ENCODE results near the gene SHROOM2. TPM values are rescaled to one million over a fixed set of nuclear protein-coding genes. Genes with fewer than 3 reads are reported as not detected.

Gene SHROOM2
- total and polyA plus RNA-seq, 2 of the 4 experiments (the other 2 are of a cell fraction), result 8.1 to 14.2 TPM

- Histone ChIP-seq H3K27ac (ENCODE audit: insufficient read depth, low read length) (no peak overlapping the region), H3K4me1 (ENCODE audit: control insufficient read depth, insufficient read depth, low read length) (no peaks in the 10 kb centered on the region), H4K20me1 (ENCODE audit: insufficient read depth, low read length) (no peaks in the 10 kb centered on the region), H3K4me2 (ENCODE audit: low read depth, low read length) (no peak overlapping the region), H4K5ac (ENCODE audit: low read depth, low read length) (no peak overlapping the region), H3K14ac (replicated peaks; ENCODE audit: low read depth, low read length) (no peak overlapping the region), H3K9ac (ENCODE audit: low read depth, low read length) (no peak overlapping the region), H3K56ac (ENCODE audit: extremely low read depth, insufficient read depth, low read length) (no peak overlapping the region), H2BK5ac (ENCODE audit: low read depth, low read length, poor library complexity, severe bottlenecking) (no peak overlapping the region), H3K9me1 (ENCODE audit: insufficient read depth, low read length) (no peaks in the 10 kb centered on the region; the same call in 1 of the 2 replicates), H2AK5ac (ENCODE audit: low read depth, low read length) (no peak overlapping the region), H3K9me3 (ENCODE audit: control insufficient read depth, insufficient read depth, low read length) (no peaks in the 10 kb centered on the region; the same call in 1 of the 2 replicates), H3K23ac (ENCODE audit: low read depth, low read length) (no peak overlapping the region), H4K91ac (ENCODE audit: insufficient read depth, low read depth, low read length) (no peak overlapping the region), H3K36me3 (ENCODE audit: control insufficient read depth, insufficient read depth, low read length) (no peaks in the 10 kb centered on the region), H3K4ac (ENCODE audit: low read depth, low read length) (no peak overlapping the region), H2BK20ac (ENCODE audit: low read depth, low read length) (no peak overlapping the region), H3K79me1 (ENCODE audit: low read depth in 1 of 2, low read length in 2 of 2) (no peaks in the 10 kb centered on the region), H3K27me3 (ENCODE audit: control insufficient read depth, insufficient read depth, low read length) (peaks cover 6% of the 10 kb centered on the region; the same call in 1 of the 2 replicates), H3K4me3 (ENCODE audit: insufficient read depth, low read depth, low read length) (no peak overlapping the region), H3K18ac (ENCODE audit: low read depth, low read length) (no peak overlapping the region), H4K8ac (ENCODE audit: low read depth in 2 of 2, low read length in 2 of 2) (no peak overlapping the region), H2AFZ (replicated peaks; ENCODE audit: low read length, poor library complexity) (no peak overlapping the region), H2AK9ac (replicated peaks; ENCODE audit: low read depth, low read length, poor library complexity) (no peak overlapping the region), H2BK120ac (ENCODE audit: low read depth, low read length) (no peak overlapping the region), H2BK15ac (ENCODE audit: low read depth, low read length) (no peak overlapping the region)
- DNase-seq (no peak), ATAC-seq (ENCODE audit: low read depth) (no peak)
- in situ Hi-C loops (cut with MboI; ENCODE audit: low sequenced_read_pairs) (no loop called here), intact Hi-C loops (cut with micrococcal nuclease) (no loop called here), dilution Hi-C loops (cut with HindIII; ENCODE audit: low sequenced_read_pairs, unreplicated experiment) (no loop called here)
- WGBS, 2 experiments (ENCODE audit: extremely low coverage in 2 of 2, insufficient read length in 1 of 2), result 81% methylated on average over 5 of the region's 8 CpGs; no CpG with 5 or more reads in 1 of the 2 experiments
- TF ChIP-seq MXI1 (IDR thresholded peaks at IDR 0.05; ENCODE audit: borderline replicate concordance, low read depth, low read length) (no peak), MAZ (IDR thresholded peaks at IDR 0.05; ENCODE audit: borderline replicate concordance, low read depth, low read length) (no peak), MAFK (IDR thresholded peaks at IDR 0.05; ENCODE audit: low read depth, low read length) (no peak), POLR2A (IDR thresholded peaks at IDR 0.05; ENCODE audit: low read depth, low read length) (no peak), RAD21 (IDR thresholded peaks at IDR 0.05; ENCODE audit: low read length) (no peak), RFX5 (IDR thresholded peaks at IDR 0.05; ENCODE audit: low read depth, low read length) (no peak), FOS (IDR thresholded peaks at IDR 0.05; ENCODE audit: low read depth, low read length) (no peak), BHLHE40 (IDR thresholded peaks at IDR 0.05; ENCODE audit: low read depth, low read length) (no peak), NFE2L2 (IDR thresholded peaks at IDR 0.05; ENCODE audit: low read depth, low read length) (no peak), CEBPB (IDR thresholded peaks at IDR 0.05; ENCODE audit: low read depth, low read length) (no peak), SMC3 (IDR thresholded peaks at IDR 0.05; ENCODE audit: low read depth, low read length) (no peak), RCOR1 (IDR thresholded peaks at IDR 0.05; ENCODE audit: insufficient replicate concordance, low read length) (no peak)
- TF ChIP-seq, protein P1, sequence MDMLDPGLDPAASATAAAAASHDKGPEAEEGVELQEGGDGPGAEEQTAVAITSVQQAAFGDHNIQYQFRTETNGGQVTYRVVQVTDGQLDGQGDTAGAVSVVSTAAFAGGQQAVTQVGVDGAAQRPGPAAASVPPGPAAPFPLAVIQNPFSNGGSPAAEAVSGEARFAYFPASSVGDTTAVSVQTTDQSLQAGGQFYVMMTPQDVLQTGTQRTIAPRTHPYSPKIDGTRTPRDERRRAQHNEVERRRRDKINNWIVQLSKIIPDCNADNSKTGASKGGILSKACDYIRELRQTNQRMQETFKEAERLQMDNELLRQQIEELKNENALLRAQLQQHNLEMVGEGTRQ (IDR thresholded peaks at IDR 0.05; ENCODE audit: low read depth, low read length), result no peak
- TF ChIP-seq, protein P2, sequence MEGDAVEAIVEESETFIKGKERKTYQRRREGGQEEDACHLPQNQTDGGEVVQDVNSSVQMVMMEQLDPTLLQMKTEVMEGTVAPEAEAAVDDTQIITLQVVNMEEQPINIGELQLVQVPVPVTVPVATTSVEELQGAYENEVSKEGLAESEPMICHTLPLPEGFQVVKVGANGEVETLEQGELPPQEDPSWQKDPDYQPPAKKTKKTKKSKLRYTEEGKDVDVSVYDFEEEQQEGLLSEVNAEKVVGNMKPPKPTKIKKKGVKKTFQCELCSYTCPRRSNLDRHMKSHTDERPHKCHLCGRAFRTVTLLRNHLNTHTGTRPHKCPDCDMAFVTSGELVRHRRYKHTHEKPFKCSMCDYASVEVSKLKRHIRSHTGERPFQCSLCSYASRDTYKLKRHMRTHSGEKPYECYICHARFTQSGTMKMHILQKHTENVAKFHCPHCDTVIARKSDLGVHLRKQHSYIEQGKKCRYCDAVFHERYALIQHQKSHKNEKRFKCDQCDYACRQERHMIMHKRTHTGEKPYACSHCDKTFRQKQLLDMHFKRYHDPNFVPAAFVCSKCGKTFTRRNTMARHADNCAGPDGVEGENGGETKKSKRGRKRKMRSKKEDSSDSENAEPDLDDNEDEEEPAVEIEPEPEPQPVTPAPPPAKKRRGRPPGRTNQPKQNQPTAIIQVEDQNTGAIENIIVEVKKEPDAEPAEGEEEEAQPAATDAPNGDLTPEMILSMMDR (conservative IDR thresholded peaks at IDR 0.05; ENCODE audit: low read depth, low read length), result no peak
- CTCF ChIA-PET, result no interaction called here
- no TSS peak for BruUV-seq (replicated peaks)
- POLR2A ChIA-PET (ENCODE audit: unreplicated experiment), result no interaction called here
These were observed 10.3 kb upstream of the SHROOM2 start for GRCh38 chrX:9775930-9776329.
